K562 (cell line): ENCODE results near the gene CYBRD1. TPM values are rescaled to one million over a fixed set of nuclear protein-coding genes. Genes with fewer than 3 reads are reported as not detected.

ENCODE experiments used
- CBX2 ChIP-seq: fragments of 200-600 bp; sonication (generic); IDR thresholded peaks from one replicate; pipeline ENCODE4 v1.6.1; 2012; ENCODE audit warnings: mild to moderate bottlenecking, low read length, inconsistent platforms; ENCODE audit not compliant: insufficient read depth, poor library complexity, severe bottlenecking
- DEAF1 ChIP-seq: fragments of 450-650 bp; formaldehyde crosslinking; IDR thresholded peaks from 2 replicates; pipeline ENCODE4 v1.4.0; 2020; ENCODE audit warnings: mild to moderate bottlenecking, moderate library complexity
- HDAC2 ChIP-seq: fragments of 450-650 bp; IDR thresholded peaks from 2 replicates; pipeline ENCODE4 v1.6.1; 2016; ENCODE audit warnings: mild to moderate bottlenecking
- HMGN3 ChIP-seq: IDR thresholded peaks from 2 replicates; pipeline ENCODE4 v1.6.1; 2011; ENCODE audit warnings: borderline replicate concordance, low read depth, mild to moderate bottlenecking, mixed read lengths, low read length; ENCODE audit not compliant: insufficient read length; ENCODE audit errors: extremely low read depth
- KAT7 ChIP-seq: sonication (generic); formaldehyde crosslinking; IDR thresholded peaks from 2 replicates; pipeline ENCODE4 v1.8.0; 2022; ENCODE audit warnings: missing genetic modification reagents, mild to moderate bottlenecking, borderline replicate concordance
- MECOM ChIP-seq: fragments of 250-450 bp; sonication (Bioruptor Pico); IDR thresholded peaks from 2 replicates; pipeline ENCODE4 v1.8.0; 2022; ENCODE audit warnings: inconsistent platforms
- MED1 ChIP-seq: sonication (generic); formaldehyde crosslinking; IDR thresholded peaks from 2 replicates; pipeline ENCODE4 v1.8.1; 2023; ENCODE audit warnings: missing genetic modification reagents, borderline replicate concordance
- NBN ChIP-seq: fragments of 450-650 bp; IDR thresholded peaks from 2 replicates; pipeline ENCODE4 v1.6.1; 2016; ENCODE audit warnings: low read depth, mild to moderate bottlenecking
- RAD21 ChIP-seq, 2 experiments: fragments of 250-450 bp in 1 of 2; fragments of 450-650 bp in 1 of 2; sonication (Bioruptor Pico) in 1 of 2; formaldehyde crosslinking in 1 of 2; IDR thresholded peaks in 1 of 2; conservative IDR thresholded peaks in 1 of 2; 2 replicates each; pipeline versions ENCODE4 v1.4.0 to v1.8.0; 2020 to 2022; ENCODE audit warnings: mild to moderate bottlenecking in 2 of 2, moderate library complexity in 1 of 2
- RBM34 ChIP-seq: fragments of 200-400 bp; formaldehyde crosslinking; IDR thresholded peaks from 2 replicates; pipeline ENCODE4 v1.6.1; 2018; ENCODE audit warnings: low read length, borderline replicate concordance; ENCODE audit not compliant: insufficient read depth
- RCOR1 ChIP-seq, 2 experiments: IDR thresholded peaks; 2 replicates each; pipeline ENCODE4 v1.6.1; 2012; ENCODE audit warnings: low read depth in 2 of 2, low read length in 2 of 2, borderline replicate concordance in 1 of 2, improper control_type of control experiment in 1 of 2
- SOX6 ChIP-seq: fragments of 450-650 bp; IDR thresholded peaks from 2 replicates; pipeline ENCODE4 v1.6.1; 2014; ENCODE audit warnings: mild to moderate bottlenecking
- TCF3 ChIP-seq: sonication (generic); formaldehyde crosslinking; IDR thresholded peaks from 2 replicates; pipeline ENCODE4 v1.4.0; 2020; ENCODE audit warnings: mild to moderate bottlenecking, missing genetic modification reagents
- ZFPM2 ChIP-seq: fragments of 250-450 bp; sonication (Bioruptor Pico); IDR thresholded peaks from 2 replicates; pipeline ENCODE4 v1.5.1; 2022; ENCODE audit warnings: mild to moderate bottlenecking
- ZNF766 ChIP-seq: fragments of 200-800 bp; sonication (Bioruptor generic); conservative IDR thresholded peaks from 2 replicates; pipeline ENCODE4 v1.6.1; 2016; ENCODE audit warnings: missing genetic modification characterization, missing compliant biosample characterization
- polyA plus RNA-seq, 8 experiments: library from polyadenylated mRNA; depleted of rRNA in 4 of 8; stranded (reverse) in 5 of 8; unstranded in 3 of 8; fragments of >200 nt; fragmentation: Nextera tagmentation in 2 of 8; fragmentation: Illumina TruSeq in 1 of 8; extraction: Ambion mirVana in 2 of 8; extraction: Trizol in 1 of 8; gene quantifications; 2 replicates each; pipeline versions ENCODE4 v1.2.1 to v1.2.3, GENCODE V29; 2011 to 2014; ENCODE audit warnings: inconsistent platforms in 1 of 8, missing spikeins in 1 of 8
- total RNA-seq, 7 experiments: library from RNA; depleted of rRNA in 6 of 7; stranded (reverse); fragments of >200 nt in 6 of 7; fragmentation: Illumina TruSeq in 2 of 7; extraction: Trizol in 2 of 7; gene quantifications; 2 replicates each; pipeline versions ENCODE4 v1.2.1 to v1.2.3, GENCODE V29; 2011 to 2021; ENCODE audit warnings: low replicate concordance in 1 of 7
- TF ChIP-seq, protein P1 (sequence below): fragments of 450-650 bp; IDR thresholded peaks from 2 replicates; pipeline ENCODE4 v1.6.1; 2017; ENCODE audit warnings: mild to moderate bottlenecking, moderate library complexity
- TF ChIP-seq, protein P2 (sequence below): fragments of 250-450 bp; sonication (Bioruptor Pico); IDR thresholded peaks from 2 replicates; pipeline ENCODE4 v1.5.0; 2020; ENCODE audit warnings: mild to moderate bottlenecking, borderline replicate concordance

The CYBRD1 gene
- total and polyA plus RNA-seq, 9 of the 15 experiments (the other 6 are each of a cell fraction or from before 2014, with no cell fraction given): 9.6 to 22.4 (median 15.6) TPM

DNA sequence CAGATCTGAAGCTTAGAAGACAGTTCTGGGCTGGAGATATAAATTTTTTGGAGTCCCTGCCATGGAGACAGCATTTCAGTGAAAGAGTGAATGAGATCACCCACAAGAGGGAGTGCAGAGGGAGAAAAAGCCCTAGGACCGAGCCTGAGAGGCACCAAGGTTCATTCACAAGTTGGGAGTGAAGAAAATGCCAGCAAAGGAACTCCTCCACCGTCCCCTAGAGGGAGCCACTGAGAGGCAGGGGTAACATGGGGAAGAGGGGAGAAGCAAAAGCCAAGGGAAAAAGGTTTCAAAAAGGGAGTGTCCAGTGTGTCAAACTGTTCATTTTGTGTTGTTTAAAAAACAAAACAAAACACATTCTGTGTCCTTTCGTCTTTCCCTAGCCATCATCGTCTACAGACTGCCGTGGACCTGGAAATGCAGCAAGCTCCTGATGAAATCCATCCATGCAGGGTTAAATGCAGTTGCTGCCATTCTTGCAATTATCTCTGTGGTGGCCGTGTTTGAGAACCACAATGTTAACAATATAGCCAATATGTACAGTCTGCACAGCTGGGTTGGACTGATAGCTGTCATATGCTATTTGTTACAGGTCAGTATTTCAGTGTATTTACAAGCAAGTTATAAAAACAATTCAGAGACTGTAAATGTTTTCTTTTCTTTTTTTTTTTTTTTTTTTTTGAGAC is 19.1 kb downstream of the CYBRD1 start (continued):
- TF ChIP-seq, protein P1, sequence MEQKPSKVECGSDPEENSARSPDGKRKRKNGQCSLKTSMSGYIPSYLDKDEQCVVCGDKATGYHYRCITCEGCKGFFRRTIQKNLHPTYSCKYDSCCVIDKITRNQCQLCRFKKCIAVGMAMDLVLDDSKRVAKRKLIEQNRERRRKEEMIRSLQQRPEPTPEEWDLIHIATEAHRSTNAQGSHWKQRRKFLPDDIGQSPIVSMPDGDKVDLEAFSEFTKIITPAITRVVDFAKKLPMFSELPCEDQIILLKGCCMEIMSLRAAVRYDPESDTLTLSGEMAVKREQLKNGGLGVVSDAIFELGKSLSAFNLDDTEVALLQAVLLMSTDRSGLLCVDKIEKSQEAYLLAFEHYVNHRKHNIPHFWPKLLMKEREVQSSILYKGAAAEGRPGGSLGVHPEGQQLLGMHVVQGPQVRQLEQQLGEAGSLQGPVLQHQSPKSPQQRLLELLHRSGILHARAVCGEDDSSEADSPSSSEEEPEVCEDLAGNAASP: no peak
- no peak for TF ChIP-seq RBM34
- TF ChIP-seq KAT7 (CRISPR knock-in tag): no peak
- peak in 1 of 2 experiments; percentile 60; a peak in 2 of 4 replicates for TF ChIP-seq RAD21 (CRISPR knock-in tag; conservative IDR thresholded peaks at IDR 0.05 in 1 of 2, IDR thresholded peaks at IDR 0.05 in 1 of 2)
- no peak for TF ChIP-seq MECOM (CRISPR knock-in tag)
- no peak for TF ChIP-seq MED1 (CRISPR knock-in tag)
- no peak for TF ChIP-seq HMGN3
- TF ChIP-seq NBN: 0 out of 2 replicates have a peak, but pooled peaks have one; percentile 66
- no peak for TF ChIP-seq ZFPM2 (CRISPR knock-in tag)
- no peak for TF ChIP-seq CBX2
- TF ChIP-seq SOX6: peak; percentile 41; the same call in 1 of the 2 replicates
- TF ChIP-seq HDAC2: 0 out of 2 replicates have a peak, but pooled peaks have one; percentile 24
- TF ChIP-seq DEAF1 (CRISPR knock-in tag): no peak
- TF ChIP-seq RCOR1 (IDR thresholded peaks at IDR 0.05; ENCODE audit: borderline replicate concordance in 1 of 2, low read depth in 2 of 2, low read length in 2 of 2): 0 out of 4 replicates have a peak, but pooled peaks of 1 of the 2 experiments have one; percentile 25
- no peak for TF ChIP-seq ZNF766 (CRISPR knock-in tag)
- TF ChIP-seq, protein P2, sequence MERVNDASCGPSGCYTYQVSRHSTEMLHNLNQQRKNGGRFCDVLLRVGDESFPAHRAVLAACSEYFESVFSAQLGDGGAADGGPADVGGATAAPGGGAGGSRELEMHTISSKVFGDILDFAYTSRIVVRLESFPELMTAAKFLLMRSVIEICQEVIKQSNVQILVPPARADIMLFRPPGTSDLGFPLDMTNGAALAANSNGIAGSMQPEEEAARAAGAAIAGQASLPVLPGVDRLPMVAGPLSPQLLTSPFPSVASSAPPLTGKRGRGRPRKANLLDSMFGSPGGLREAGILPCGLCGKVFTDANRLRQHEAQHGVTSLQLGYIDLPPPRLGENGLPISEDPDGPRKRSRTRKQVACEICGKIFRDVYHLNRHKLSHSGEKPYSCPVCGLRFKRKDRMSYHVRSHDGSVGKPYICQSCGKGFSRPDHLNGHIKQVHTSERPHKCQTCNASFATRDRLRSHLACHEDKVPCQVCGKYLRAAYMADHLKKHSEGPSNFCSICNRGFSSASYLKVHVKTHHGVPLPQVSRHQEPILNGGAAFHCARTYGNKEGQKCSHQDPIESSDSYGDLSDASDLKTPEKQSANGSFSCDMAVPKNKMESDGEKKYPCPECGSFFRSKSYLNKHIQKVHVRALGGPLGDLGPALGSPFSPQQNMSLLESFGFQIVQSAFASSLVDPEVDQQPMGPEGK (CRISPR knock-in tag): no peak
- peak; percentile 73 for TF ChIP-seq TCF3 (CRISPR knock-in tag)
